ENCODE results near the gene NACA2.

NACA2 gene

DNA sequence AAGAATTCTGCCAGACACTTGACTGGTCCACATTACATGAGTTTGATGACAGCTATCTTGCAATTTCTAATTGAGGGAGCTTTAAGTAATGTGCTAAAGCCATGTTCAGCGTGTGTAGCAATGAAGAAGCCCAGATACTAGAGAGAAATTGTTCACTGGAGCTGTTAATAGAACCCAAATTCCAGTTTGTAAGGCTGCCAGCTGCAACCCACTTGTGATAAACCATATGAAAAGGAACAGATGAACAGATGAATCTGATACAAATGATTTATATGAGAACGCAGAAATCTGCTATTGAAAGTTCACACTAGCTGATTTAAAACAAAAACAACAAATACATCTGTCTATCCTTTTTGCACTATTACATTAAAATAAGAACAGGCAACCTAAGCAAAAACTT lies 6.2 kb downstream of the NACA2 start:
- no peak overlapping the region for H2BK15ac ChIP-seq (ENCODE audit: low read depth, poor library complexity, severe bottlenecking)
- H2BK12ac ChIP-seq (ENCODE audit: low read length in 2 of 2), result no peak overlapping the region
- H4K8ac ChIP-seq (ENCODE audit: low read length), result no peak overlapping the region
- H2AK5ac ChIP-seq (ENCODE audit: low read length, severe bottlenecking), result no peak overlapping the region
- no peak overlapping the region for H2BK120ac ChIP-seq (ENCODE audit: low read depth, low read length)
- no peak overlapping the region for H3K9ac ChIP-seq (ENCODE audit: low read length)
- H3K27ac ChIP-seq (ENCODE audit: low read length, poor library complexity, severe bottlenecking), result no peak overlapping the region
- H3K4me2 ChIP-seq (ENCODE audit: low read length, poor library complexity, severe bottlenecking), result no peak overlapping the region
- H4K91ac ChIP-seq (ENCODE audit: low read length), result no peak overlapping the region
- H3K36me3 ChIP-seq (ENCODE audit: control insufficient read depth in 1 of 2, insufficient read depth in 2 of 2, low read depth in 1 of 2, low read length in 2 of 2), result no peaks in the 10 kb centered on the region
- H2AFZ ChIP-seq (ENCODE audit: low read depth, low read length), result no peak overlapping the region
- no peaks in the 10 kb centered on the region for H3K79me1 ChIP-seq (replicated peaks; ENCODE audit: low read length, poor library complexity, severe bottlenecking)
- no peak for DNase-seq
- H2BK5ac ChIP-seq (ENCODE audit: low read depth, low read length, poor library complexity, severe bottlenecking), result no peak overlapping the region
- no peak overlapping the region for H3K4ac ChIP-seq (ENCODE audit: low read depth in 1 of 2, low read length in 2 of 2)
- peaks cover 10 to 28% of the 10 kb centered on the region in 2 experiments for H3K27me3 ChIP-seq (ENCODE audit: control insufficient read depth in 1 of 2, insufficient read depth in 1 of 2, low read length in 2 of 2)
- H3K14ac ChIP-seq (ENCODE audit: low read length in 2 of 2), result no peak overlapping the region
- no peak overlapping the region for H3K4me3 ChIP-seq (ENCODE audit: insufficient read depth in 1 of 2, low read depth in 1 of 2, low read length in 2 of 2)
- no peak overlapping the region for H3K23ac ChIP-seq (ENCODE audit: low read length in 2 of 2)
- 97% methylated on average over 2 of the region's 2 CpGs for WGBS
- H3K9me3 ChIP-seq (ENCODE audit: control insufficient read depth, low read length), result no peaks in the 10 kb centered on the region
- no peaks in the 10 kb centered on the region for H3K4me1 ChIP-seq (ENCODE audit: control insufficient read depth, insufficient read depth, low read depth, low read length)
- no peak overlapping the region for H3K18ac ChIP-seq (ENCODE audit: low read depth in 1 of 2, low read length in 2 of 2)

GRCh38 chr17:61584266-61584665 lies 6.8 kb downstream of the NACA2 start:
- no peak overlapping the region for H2BK120ac ChIP-seq (ENCODE audit: low read depth, low read length)
- no peak overlapping the region for H3K4me2 ChIP-seq (ENCODE audit: low read length, poor library complexity, severe bottlenecking)
- H3K18ac ChIP-seq (ENCODE audit: low read depth in 1 of 2, low read length in 2 of 2), result no peak overlapping the region
- no peaks in the 10 kb centered on the region for H3K36me3 ChIP-seq (ENCODE audit: control insufficient read depth in 1 of 2, insufficient read depth in 2 of 2, low read depth in 1 of 2, low read length in 2 of 2)
- no peak overlapping the region for H3K4ac ChIP-seq (ENCODE audit: low read depth in 1 of 2, low read length in 2 of 2)
- H2BK15ac ChIP-seq (ENCODE audit: low read depth, poor library complexity, severe bottlenecking), result no peak overlapping the region
- no peak overlapping the region for H3K14ac ChIP-seq (ENCODE audit: low read length in 2 of 2)
- H4K91ac ChIP-seq (ENCODE audit: low read length), result no peak overlapping the region
- H3K79me1 ChIP-seq (replicated peaks; ENCODE audit: low read length, poor library complexity, severe bottlenecking), result no peaks in the 10 kb centered on the region
- no peak overlapping the region for H2AK5ac ChIP-seq (ENCODE audit: low read length, severe bottlenecking)
- no peak for DNase-seq
- H3K4me3 ChIP-seq (ENCODE audit: insufficient read depth in 1 of 2, low read depth in 1 of 2, low read length in 2 of 2), result no peak overlapping the region
- H3K27me3 ChIP-seq (ENCODE audit: control insufficient read depth in 1 of 2, insufficient read depth in 1 of 2, low read length in 2 of 2), result peaks cover 4 to 22% of the 10 kb centered on the region in 2 experiments
- no peak overlapping the region for H3K9ac ChIP-seq (ENCODE audit: low read length)
- no peak overlapping the region for H2AFZ ChIP-seq (ENCODE audit: low read depth, low read length)
- no peak overlapping the region for H4K8ac ChIP-seq (ENCODE audit: low read length)
- no peak overlapping the region for H3K27ac ChIP-seq (ENCODE audit: low read length, poor library complexity, severe bottlenecking)
- H3K4me1 ChIP-seq (ENCODE audit: control insufficient read depth, insufficient read depth, low read depth, low read length), result no peaks in the 10 kb centered on the region
- no peaks in the 10 kb centered on the region for H3K9me3 ChIP-seq (ENCODE audit: control insufficient read depth, low read length)
- H3K23ac ChIP-seq (ENCODE audit: low read length in 2 of 2), result no peak overlapping the region
- no CpG with 5 or more reads among the region's 2 CpGs for WGBS
- no peak overlapping the region for H2BK12ac ChIP-seq (ENCODE audit: low read length in 2 of 2)
- H2BK5ac ChIP-seq (ENCODE audit: low read depth, low read length, poor library complexity, severe bottlenecking), result no peak overlapping the region

- Histone ChIP-seq H3K18ac (ENCODE audit: low read depth in 1 of 2, low read length in 2 of 2) (no peak overlapping the region), H3K14ac (ENCODE audit: low read length in 2 of 2) (no peak overlapping the region), H2BK5ac (ENCODE audit: low read depth, low read length, poor library complexity, severe bottlenecking) (no peak overlapping the region), H2BK12ac (ENCODE audit: low read length in 2 of 2) (no peak overlapping the region), H4K91ac (ENCODE audit: low read length) (no peak overlapping the region), H3K79me1 (replicated peaks; ENCODE audit: low read length, poor library complexity, severe bottlenecking) (no peaks in the 10 kb centered on the region), H3K4me1 (ENCODE audit: control insufficient read depth, insufficient read depth, low read depth, low read length) (no peaks in the 10 kb centered on the region), H3K9me3 (ENCODE audit: control insufficient read depth, low read length) (no peaks in the 10 kb centered on the region), H3K36me3 (ENCODE audit: control insufficient read depth in 1 of 2, insufficient read depth in 2 of 2, low read depth in 1 of 2, low read length in 2 of 2) (no peaks in the 10 kb centered on the region), H2AFZ (ENCODE audit: low read depth, low read length) (no peak overlapping the region), H3K4me2 (ENCODE audit: low read length, poor library complexity, severe bottlenecking) (no peak overlapping the region), H3K4ac (ENCODE audit: low read depth in 1 of 2, low read length in 2 of 2) (no peak overlapping the region), H3K23ac (ENCODE audit: low read length in 2 of 2) (no peak overlapping the region), H2BK120ac (ENCODE audit: low read depth, low read length) (no peak overlapping the region), H2AK5ac (ENCODE audit: low read length, severe bottlenecking) (no peak overlapping the region), H3K4me3 (ENCODE audit: insufficient read depth in 1 of 2, low read depth in 1 of 2, low read length in 2 of 2) (no peak overlapping the region), H4K8ac (ENCODE audit: low read length) (no peak overlapping the region), H3K27ac (ENCODE audit: low read length, poor library complexity, severe bottlenecking) (no peak overlapping the region), H2BK15ac (ENCODE audit: low read depth, poor library complexity, severe bottlenecking) (no peak overlapping the region), H3K27me3 (ENCODE audit: control insufficient read depth in 1 of 2, insufficient read depth in 1 of 2, low read length in 2 of 2) (peaks cover 3 to 17% of the 10 kb centered on the region in 2 experiments), H3K9ac (ENCODE audit: low read length) (no peak overlapping the region)
- no peak for DNase-seq
- WGBS, result 100% methylated on average over 4 of the region's 4 CpGs
These were observed 7.3 kb downstream of the NACA2 start for GRCh38 chr17:61583660-61584264.

DNA sequence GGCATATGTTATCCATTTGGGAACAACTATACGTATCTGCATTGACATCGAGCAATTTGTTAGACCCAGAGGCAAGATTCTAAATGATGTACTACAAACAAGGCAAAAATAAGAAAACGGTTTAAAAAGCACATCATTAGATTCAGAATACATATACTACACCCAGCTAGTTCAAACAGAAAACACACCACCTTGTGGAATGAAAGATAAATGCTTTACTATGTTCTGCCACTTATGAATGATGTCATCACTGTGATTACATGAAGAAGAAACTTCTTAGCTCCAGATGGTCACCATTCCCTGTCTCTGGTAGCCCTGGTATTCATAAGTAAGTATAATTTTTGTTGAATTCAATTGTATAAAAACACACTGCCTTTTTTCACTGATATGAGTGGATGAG lies 7.8 kb downstream of the NACA2 start:
- no peaks in the 10 kb centered on the region for H3K79me1 ChIP-seq (replicated peaks; ENCODE audit: low read length, poor library complexity, severe bottlenecking)
- no peak overlapping the region for H3K14ac ChIP-seq (ENCODE audit: low read length in 2 of 2)
- no peak overlapping the region for H3K4me3 ChIP-seq (ENCODE audit: insufficient read depth in 1 of 2, low read depth in 1 of 2, low read length in 2 of 2)
- H3K4me2 ChIP-seq (ENCODE audit: low read length, poor library complexity, severe bottlenecking), result no peak overlapping the region
- no peak overlapping the region for H4K8ac ChIP-seq (ENCODE audit: low read length)
- H3K18ac ChIP-seq (ENCODE audit: low read depth in 1 of 2, low read length in 2 of 2), result no peak overlapping the region
- H3K27me3 ChIP-seq (ENCODE audit: control insufficient read depth in 1 of 2, insufficient read depth in 1 of 2, low read length in 2 of 2), result peaks cover 3 to 14% of the 10 kb centered on the region in 2 experiments
- H2AFZ ChIP-seq (ENCODE audit: low read depth, low read length), result no peak overlapping the region
- no peak overlapping the region for H3K23ac ChIP-seq (ENCODE audit: low read length in 2 of 2)
- no peak overlapping the region for H2BK12ac ChIP-seq (ENCODE audit: low read length in 2 of 2)
- H2BK120ac ChIP-seq (ENCODE audit: low read depth, low read length), result no peak overlapping the region
- H3K9ac ChIP-seq (ENCODE audit: low read length), result no peak overlapping the region
- no peak overlapping the region for H4K91ac ChIP-seq (ENCODE audit: low read length)
- H3K9me3 ChIP-seq (ENCODE audit: control insufficient read depth, low read length), result no peaks in the 10 kb centered on the region
- peak; percentile 69 for DNase-seq
- no peaks in the 10 kb centered on the region for H3K4me1 ChIP-seq (ENCODE audit: control insufficient read depth, insufficient read depth, low read depth, low read length)
- H2BK5ac ChIP-seq (ENCODE audit: low read depth, low read length, poor library complexity, severe bottlenecking), result no peak overlapping the region
- no peak overlapping the region for H2AK5ac ChIP-seq (ENCODE audit: low read length, severe bottlenecking)
- H3K36me3 ChIP-seq (ENCODE audit: control insufficient read depth in 1 of 2, insufficient read depth in 2 of 2, low read depth in 1 of 2, low read length in 2 of 2), result no peaks in the 10 kb centered on the region
- H3K4ac ChIP-seq (ENCODE audit: low read depth in 1 of 2, low read length in 2 of 2), result no peak overlapping the region
- WGBS, result 78% methylated on average over 3 of the region's 3 CpGs
- H2BK15ac ChIP-seq (ENCODE audit: low read depth, poor library complexity, severe bottlenecking), result no peak overlapping the region
- H3K27ac ChIP-seq (ENCODE audit: low read length, poor library complexity, severe bottlenecking), result no peak overlapping the region

All from mesenchymal stem cell (in vitro differentiated cells and primary cell).